Gastroesophageal sphincter (tissue), 4 donors: Measurements from ENCODE around the gene PDE3A. TPM values are rescaled to one million over a fixed set of nuclear protein-coding genes. Genes with fewer than 3 reads are reported as not detected.
"Not testable (repeated sequence)": the region's sequence is repeated elsewhere in the genome, so short reads cannot be mapped to it uniquely, and the experiment has no call there.

Experiments used
- ATAC-seq: fragments of 150-250 bp; one replicate; pipeline ENCODE4 v1.9.1; 2016; ENCODE audit warnings: mild to moderate bottlenecking, moderate library complexity
- H3K27ac ChIP-seq, 4 donors: fragments of 200-600 bp; sonication (generic) in 3 of 4; 1 replicate in 3 of 4; 2 replicates in 1 of 4; pipeline ENCODE4 v1.5.1; 2016 to 2019
- H3K27me3 ChIP-seq: fragments of 200-600 bp; sonication (generic); one replicate; pipeline ENCODE4 v1.5.1; 2019
- H3K36me3 ChIP-seq, 2 donors: fragments of 200-600 bp; sonication (generic); one replicate each; pipeline ENCODE4 v1.5.1; 2019; ENCODE audit warnings: control low read depth in 1 of 2
- H3K4me1 ChIP-seq, 3 donors: fragments of 200-600 bp; sonication (generic); 1 replicate in 2 of 3; 2 replicates in 1 of 3; pipeline ENCODE4 v1.5.1; 2016 to 2019; ENCODE audit warnings: control low read depth in 2 of 3
- H3K4me3 ChIP-seq, 2 donors: fragments of 200-600 bp; sonication (generic); one replicate each; pipeline ENCODE4 v1.5.1; 2019; ENCODE audit warnings: mild to moderate bottlenecking in 1 of 2, moderate library complexity in 1 of 2
- H3K9me3 ChIP-seq, 3 donors: fragments of 200-600 bp; sonication (generic); one replicate each; pipeline ENCODE4 v1.5.1; 2017 to 2019; ENCODE audit warnings: control low read depth in 2 of 3
- CTCF ChIP-seq, 4 experiments: fragments of 200-600 bp in 2 of 4; fragments of 450-650 bp in 2 of 4; sonication (generic) in 1 of 4; IDR thresholded peaks; one replicate each; pipeline ENCODE4 v1.5.1; 2017 to 2019; ENCODE audit warnings: antibody characterized with exemption in 4 of 4, mild to moderate bottlenecking in 2 of 4, moderate library complexity in 2 of 4
- EP300 ChIP-seq: sonication (generic); formaldehyde crosslinking; IDR thresholded peaks from one replicate; pipeline ENCODE4 v1.6.1; 2017; ENCODE audit warnings: antibody characterized with exemption, mild to moderate bottlenecking
- POLR2A ChIP-seq, 2 donors: fragments of 450-650 bp; IDR thresholded peaks; one replicate each; pipeline ENCODE4 v1.6.1; 2017; ENCODE audit warnings: antibody characterized with exemption in 2 of 2, mild to moderate bottlenecking in 2 of 2, moderate library complexity in 1 of 2
- POLR2AphosphoS5 ChIP-seq: sonication (generic); formaldehyde crosslinking; IDR thresholded peaks from one replicate; pipeline ENCODE4 v1.6.1; 2017; ENCODE audit warnings: antibody characterized with exemption
- WGBS, 2 donors: methylation state at CpG; one replicate each; pipeline ENCODE4 v1.1.5; 2018; ENCODE audit warnings: low coverage in 1 of 2; 5-methylcytosine and 5-hydroxymethylcytosine counted together
- total RNA-seq, 4 donors: library from RNA; depleted of rRNA; stranded (reverse); fragments of >200 nt; gene quantifications; one replicate each; pipeline ENCODE4 v1.1.0, GENCODE V29; 2016

PDE3A gene
- total RNA-seq, 4 donors from 2014 or later: 104 to 194 (median 139) TPM

DNA sequence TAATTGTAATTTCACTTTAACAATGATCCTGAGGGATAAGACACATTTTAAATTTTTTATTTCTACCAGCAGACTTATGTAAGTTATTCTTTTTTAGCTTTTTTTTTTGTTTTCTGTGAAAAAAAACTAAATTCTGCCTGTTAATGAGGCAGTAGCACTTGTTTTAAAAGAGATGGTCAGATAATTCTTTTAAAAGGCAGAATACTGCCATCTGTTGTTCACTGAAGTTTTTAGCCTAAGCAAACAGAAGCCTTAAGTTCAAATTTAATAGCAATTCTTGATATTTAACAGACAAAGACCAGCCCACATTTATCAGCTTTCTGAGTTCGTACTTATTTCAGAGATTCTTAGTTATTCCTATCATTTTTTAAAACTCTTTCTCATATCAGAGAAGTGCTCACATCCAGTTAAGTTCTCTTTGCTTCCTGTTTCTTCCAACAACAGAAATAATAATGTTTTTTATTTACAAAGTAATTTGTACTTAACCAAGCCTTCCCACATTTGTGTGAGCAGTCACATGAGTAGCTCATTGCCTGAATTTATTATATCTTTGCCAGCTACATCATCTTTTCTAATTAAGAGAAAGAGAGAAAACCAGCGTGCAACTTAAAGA lies 233.4 kb downstream of the PDE3A start:
- Histone ChIP-seq H3K9me3 (no peaks in the 10 kb centered on the region), H3K4me1 (peaks cover 0 to 75% (median 25%) of the 10 kb centered on the region in 3 donors), H3K27ac (peak overlapping the region; percentile 48 to 72 (median 66)), H3K4me3 (no peak overlapping the region), H3K27me3 (no peaks in the 10 kb centered on the region), H3K36me3 (no peaks in the 10 kb centered on the region)
- TF ChIP-seq POLR2A (IDR thresholded peaks at IDR 0.05) (no peak), CTCF (IDR thresholded peaks at IDR 0.05) (peak; percentile 20 to 67 (median 58)), EP300 (no peak), POLR2AphosphoS5 (no peak)
- no peak for ATAC-seq
- 19 to 20% methylated on average over 2 of the region's 2 CpGs for WGBS, 2 donors

DNA sequence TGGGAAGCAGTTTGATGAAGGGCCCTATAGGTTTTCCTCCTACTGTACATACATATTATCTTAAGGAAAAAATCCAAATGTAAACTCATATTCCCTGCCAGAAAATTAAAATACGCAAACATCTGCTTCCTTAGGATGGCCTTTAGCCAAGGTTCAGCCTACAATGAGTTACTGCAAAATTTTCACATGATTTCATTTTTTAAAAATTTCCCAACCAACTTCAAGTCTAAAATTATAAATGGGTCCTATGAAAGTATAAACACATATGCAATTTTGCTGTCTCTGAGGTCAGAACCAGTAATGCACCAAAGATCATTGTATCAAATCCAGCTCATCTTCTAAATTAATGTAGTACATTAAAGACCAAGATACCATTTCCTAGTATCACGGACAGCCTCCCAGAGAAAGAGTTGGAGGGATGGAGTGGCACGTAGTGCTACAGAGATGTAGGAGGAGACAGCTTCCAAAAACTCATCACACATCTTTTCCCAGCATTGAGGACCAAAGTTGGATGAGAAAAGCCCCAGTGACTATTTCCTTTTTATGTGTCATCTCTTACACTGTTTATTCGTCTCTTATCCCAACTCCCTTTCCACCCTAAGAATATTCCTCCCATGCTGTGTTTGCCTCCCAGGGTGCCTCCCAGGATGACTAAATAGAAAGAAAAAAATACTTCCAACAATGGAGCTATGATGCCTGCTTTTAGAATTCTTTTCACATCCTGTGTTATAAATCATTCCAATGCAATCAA lies 234.5 kb downstream of the PDE3A start:
- H3K4me3 ChIP-seq: no peak overlapping the region
- no peaks in the 10 kb centered on the region for H3K27me3 ChIP-seq
- H3K36me3 ChIP-seq: no peaks in the 10 kb centered on the region
- no peaks in the 10 kb centered on the region for H3K9me3 ChIP-seq
- peak; percentile 68 for ATAC-seq
- peaks cover 0 to 85% (median 25%) of the 10 kb centered on the region in 3 donors for H3K4me1 ChIP-seq
- TF ChIP-seq CTCF (IDR thresholded peaks at IDR 0.05) (no peak), POLR2AphosphoS5 (peak; percentile 50)
- H3K27ac ChIP-seq: peak overlapping the region; percentile 48 to 72 (median 66)
- WGBS, 2 donors: 15 to 30% methylated on average over 3 to 4 of the region's 4 CpGs

DNA sequence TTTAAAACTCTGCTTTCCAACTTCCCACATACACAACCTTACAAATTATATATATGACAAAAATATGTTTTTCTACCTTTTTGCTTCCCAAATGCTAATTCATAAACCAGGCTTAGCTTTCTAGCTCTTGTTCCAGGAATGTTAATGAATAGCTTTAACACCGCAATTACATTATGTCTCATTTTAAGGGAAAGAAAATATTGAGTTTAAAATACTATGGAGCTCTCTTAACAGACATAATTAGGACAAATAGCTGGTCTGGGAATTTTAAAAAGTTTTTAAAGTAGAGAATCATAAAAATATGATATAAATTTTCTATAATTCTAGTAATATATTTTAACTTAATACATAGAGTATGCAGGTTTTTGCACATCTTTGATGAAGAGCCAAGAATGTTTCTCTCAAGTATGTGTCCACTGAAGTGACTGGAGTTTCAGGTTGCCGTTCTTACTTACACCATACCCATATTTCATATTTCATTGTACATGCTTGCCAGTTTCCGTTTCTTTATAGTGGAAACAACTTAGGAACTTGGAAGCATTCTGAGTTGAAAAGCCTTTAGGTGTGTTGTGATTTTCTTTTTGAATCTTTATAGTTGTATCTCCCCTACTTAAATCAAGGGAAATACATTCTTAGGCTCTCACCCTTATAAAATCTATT lies 236.2 kb downstream of the PDE3A start:
- ATAC-seq: no peak
- WGBS, 2 donors: 43 to 44% methylated on average over 3 of the region's 3 CpGs
- Histone ChIP-seq H3K4me1 (peaks cover 0 to 86% (median 23%) of the 10 kb centered on the region in 3 donors), H3K27me3 (no peaks in the 10 kb centered on the region), H3K27ac (peak overlapping the region in 3 of 4 donors; percentile 29 to 72 (median 65)), H3K36me3 (no peaks in the 10 kb centered on the region), H3K4me3 (no peak overlapping the region), H3K9me3 (no peaks in the 10 kb centered on the region)
- TF ChIP-seq POLR2A (IDR thresholded peaks at IDR 0.05): no peak
- TF ChIP-seq CTCF (IDR thresholded peaks at IDR 0.05): no peak
- TF ChIP-seq POLR2AphosphoS5: no peak
- TF ChIP-seq EP300: no peak

GRCh38 chr12:20615020-20615419 lies 246.7 kb downstream of the PDE3A start:
- 86% methylated on average over 1 of the region's 8 CpGs; no CpG with 5 or more reads in 1 of the 2 donors for WGBS, 2 donors
- H3K4me3 ChIP-seq, ATAC-seq, H3K27ac ChIP-seq, H3K9me3 ChIP-seq, H3K27me3 ChIP-seq: not testable (repeated sequence)
- Histone ChIP-seq H3K4me1 (peaks cover 0 to 29% (median 6%) of the 10 kb centered on the region in 3 donors), H3K36me3 (peaks cover 0 to 13% of the 10 kb centered on the region in 2 donors)

DNA sequence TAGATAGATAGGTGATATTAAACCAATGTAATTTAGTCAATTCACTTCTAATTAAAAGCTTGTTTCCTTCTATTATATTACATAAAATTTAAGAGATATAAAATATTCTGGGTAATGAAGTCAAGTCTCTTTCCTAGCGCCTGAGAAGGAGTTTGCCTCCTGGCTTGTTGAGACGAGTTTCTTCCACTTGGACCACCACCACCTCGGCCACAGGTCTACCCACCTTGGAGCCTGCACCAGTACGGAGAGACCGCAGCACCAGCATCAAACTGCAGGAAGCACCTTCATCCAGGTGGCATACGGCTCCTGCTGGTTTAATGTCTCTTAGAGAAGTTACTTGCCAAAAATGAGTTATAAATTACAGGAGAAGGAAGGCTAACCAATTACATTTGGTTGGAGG lies 247.8 kb downstream of the PDE3A start:
- peaks cover 0 to 32% (median 10%) of the 10 kb centered on the region in 3 donors for H3K4me1 ChIP-seq
- TF ChIP-seq EP300 (no peak), POLR2AphosphoS5 (no peak), POLR2A (IDR thresholded peaks at IDR 0.05) (no peak), CTCF (IDR thresholded peaks at IDR 0.05) (no peak)
- H3K27me3 ChIP-seq: no peaks in the 10 kb centered on the region
- H3K9me3 ChIP-seq: no peaks in the 10 kb centered on the region
- H3K4me3 ChIP-seq: no peak overlapping the region
- H3K36me3 ChIP-seq: peaks cover 0 to 15% of the 10 kb centered on the region in 2 donors
- 82 to 93% methylated on average over 3 to 6 of the region's 6 CpGs for WGBS, 2 donors
- H3K27ac ChIP-seq: no peak overlapping the region
- ATAC-seq: no peak
